ENCODE results near the gene OLFM1. TPM values are rescaled to one million over a fixed set of nuclear protein-coding genes. Genes with fewer than 3 reads are reported as not detected.

Gene OLFM1
- total RNA-seq, 1 experiment from 2014 or later: 0.39 TPM

- no peak for ATAC-seq
- in situ Hi-C loops (cut with HindIII; ENCODE audit: low pct_unique_long_range_greater_than_20kb, low sequenced_read_pairs): no loop called here
- H3K9me3 ChIP-seq (ENCODE audit: control insufficient read depth, insufficient read depth, low read depth, low read length): no peaks in the 10 kb centered on the region
- H3K27ac ChIP-seq (ENCODE audit: low read length): no peak overlapping the region
- DNase-seq (ENCODE audit: low read depth, low spot score): no peak
- intact Hi-C loops (cut with micrococcal nuclease; ENCODE audit: unreplicated experiment): no loop called here
- BruUV-seq (replicated peaks): no TSS peak
- TF ChIP-seq, protein P1, sequence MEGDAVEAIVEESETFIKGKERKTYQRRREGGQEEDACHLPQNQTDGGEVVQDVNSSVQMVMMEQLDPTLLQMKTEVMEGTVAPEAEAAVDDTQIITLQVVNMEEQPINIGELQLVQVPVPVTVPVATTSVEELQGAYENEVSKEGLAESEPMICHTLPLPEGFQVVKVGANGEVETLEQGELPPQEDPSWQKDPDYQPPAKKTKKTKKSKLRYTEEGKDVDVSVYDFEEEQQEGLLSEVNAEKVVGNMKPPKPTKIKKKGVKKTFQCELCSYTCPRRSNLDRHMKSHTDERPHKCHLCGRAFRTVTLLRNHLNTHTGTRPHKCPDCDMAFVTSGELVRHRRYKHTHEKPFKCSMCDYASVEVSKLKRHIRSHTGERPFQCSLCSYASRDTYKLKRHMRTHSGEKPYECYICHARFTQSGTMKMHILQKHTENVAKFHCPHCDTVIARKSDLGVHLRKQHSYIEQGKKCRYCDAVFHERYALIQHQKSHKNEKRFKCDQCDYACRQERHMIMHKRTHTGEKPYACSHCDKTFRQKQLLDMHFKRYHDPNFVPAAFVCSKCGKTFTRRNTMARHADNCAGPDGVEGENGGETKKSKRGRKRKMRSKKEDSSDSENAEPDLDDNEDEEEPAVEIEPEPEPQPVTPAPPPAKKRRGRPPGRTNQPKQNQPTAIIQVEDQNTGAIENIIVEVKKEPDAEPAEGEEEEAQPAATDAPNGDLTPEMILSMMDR (IDR thresholded peaks at IDR 0.05): no peak
- TF ChIP-seq, protein P2, sequence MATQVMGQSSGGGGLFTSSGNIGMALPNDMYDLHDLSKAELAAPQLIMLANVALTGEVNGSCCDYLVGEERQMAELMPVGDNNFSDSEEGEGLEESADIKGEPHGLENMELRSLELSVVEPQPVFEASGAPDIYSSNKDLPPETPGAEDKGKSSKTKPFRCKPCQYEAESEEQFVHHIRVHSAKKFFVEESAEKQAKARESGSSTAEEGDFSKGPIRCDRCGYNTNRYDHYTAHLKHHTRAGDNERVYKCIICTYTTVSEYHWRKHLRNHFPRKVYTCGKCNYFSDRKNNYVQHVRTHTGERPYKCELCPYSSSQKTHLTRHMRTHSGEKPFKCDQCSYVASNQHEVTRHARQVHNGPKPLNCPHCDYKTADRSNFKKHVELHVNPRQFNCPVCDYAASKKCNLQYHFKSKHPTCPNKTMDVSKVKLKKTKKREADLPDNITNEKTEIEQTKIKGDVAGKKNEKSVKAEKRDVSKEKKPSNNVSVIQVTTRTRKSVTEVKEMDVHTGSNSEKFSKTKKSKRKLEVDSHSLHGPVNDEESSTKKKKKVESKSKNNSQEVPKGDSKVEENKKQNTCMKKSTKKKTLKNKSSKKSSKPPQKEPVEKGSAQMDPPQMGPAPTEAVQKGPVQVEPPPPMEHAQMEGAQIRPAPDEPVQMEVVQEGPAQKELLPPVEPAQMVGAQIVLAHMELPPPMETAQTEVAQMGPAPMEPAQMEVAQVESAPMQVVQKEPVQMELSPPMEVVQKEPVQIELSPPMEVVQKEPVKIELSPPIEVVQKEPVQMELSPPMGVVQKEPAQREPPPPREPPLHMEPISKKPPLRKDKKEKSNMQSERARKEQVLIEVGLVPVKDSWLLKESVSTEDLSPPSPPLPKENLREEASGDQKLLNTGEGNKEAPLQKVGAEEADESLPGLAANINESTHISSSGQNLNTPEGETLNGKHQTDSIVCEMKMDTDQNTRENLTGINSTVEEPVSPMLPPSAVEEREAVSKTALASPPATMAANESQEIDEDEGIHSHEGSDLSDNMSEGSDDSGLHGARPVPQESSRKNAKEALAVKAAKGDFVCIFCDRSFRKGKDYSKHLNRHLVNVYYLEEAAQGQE (IDR thresholded peaks at IDR 0.05; ENCODE audit: insufficient read depth in 1 of 2, low read depth in 2 of 2, low read length in 1 of 2): no peak
- TF ChIP-seq SIN3A (IDR thresholded peaks at IDR 0.05; ENCODE audit: borderline replicate concordance, insufficient read depth, low read depth, low read length) (no peak), POLR2AphosphoS5 (IDR thresholded peaks at IDR 0.05; ENCODE audit: low read depth, low read length) (no peak), TCF7L2 (IDR thresholded peaks at IDR 0.05; ENCODE audit: low read depth, low read length) (no peak)
- H3K4me1 ChIP-seq (ENCODE audit: control insufficient read depth, insufficient read depth, low read length): no peaks in the 10 kb centered on the region
- POLR2A ChIA-PET: no interaction called here
- H3K4me3 ChIP-seq (ENCODE audit: low read depth in 2 of 2, low read length in 2 of 2): no peak overlapping the region
- peaks cover under 1% of the 10 kb centered on the region; the same call in 1 of the 2 replicates for H3K27me3 ChIP-seq (ENCODE audit: control insufficient read depth, insufficient read depth, low read length)
- CTCF ChIA-PET: no interaction called here
- H3K36me3 ChIP-seq (ENCODE audit: control insufficient read depth, insufficient read depth, low read length): no peaks in the 10 kb centered on the region
These were observed 78.5 kb downstream of the OLFM1 start for GRCh38 chr9:135165756-135166519.

- no peak overlapping the region for H3K4me3 ChIP-seq (ENCODE audit: low read depth in 2 of 2, low read length in 2 of 2)
- no peaks in the 10 kb centered on the region for H3K4me1 ChIP-seq (ENCODE audit: control insufficient read depth, insufficient read depth, low read length)
- intact Hi-C loops (cut with micrococcal nuclease; ENCODE audit: unreplicated experiment): no loop called here
- in situ Hi-C loops (cut with HindIII; ENCODE audit: low pct_unique_long_range_greater_than_20kb, low sequenced_read_pairs): no loop called here
- no peak for TF ChIP-seq POLR2AphosphoS5 (IDR thresholded peaks at IDR 0.05; ENCODE audit: low read depth, low read length)
- TF ChIP-seq SIN3A (IDR thresholded peaks at IDR 0.05; ENCODE audit: borderline replicate concordance, insufficient read depth, low read depth, low read length): no peak
- TF ChIP-seq, protein P1 (IDR thresholded peaks at IDR 0.05): no peak
- TF ChIP-seq TCF7L2 (IDR thresholded peaks at IDR 0.05; ENCODE audit: low read depth, low read length): no peak
- TF ChIP-seq, protein P2 (IDR thresholded peaks at IDR 0.05; ENCODE audit: insufficient read depth in 1 of 2, low read depth in 2 of 2, low read length in 1 of 2): no peak
- H3K9me3 ChIP-seq (ENCODE audit: control insufficient read depth, insufficient read depth, low read depth, low read length): no peaks in the 10 kb centered on the region
- no peak overlapping the region for H3K27ac ChIP-seq (ENCODE audit: low read length)
- no peaks in the 10 kb centered on the region; the same call in 1 of the 2 replicates for H3K27me3 ChIP-seq (ENCODE audit: control insufficient read depth, insufficient read depth, low read length)
- H3K36me3 ChIP-seq (ENCODE audit: control insufficient read depth, insufficient read depth, low read length): no peaks in the 10 kb centered on the region
- POLR2A ChIA-PET: no interaction called here
- ATAC-seq (no peak), DNase-seq (ENCODE audit: low read depth, low spot score) (no peak)
- CTCF ChIA-PET: no interaction called here
- BruUV-seq (replicated peaks): no TSS peak
These were observed 79.1 kb downstream of the OLFM1 start for GRCh38 chr9:135166565-135166964.

Data from Panc1 (cell line).